ENCODE data around the gene NETO2.

NETO2 gene

GRCh38 chr16:47043970-47044684, 99.6 kb downstream of the NETO2 start:
- no peak for DNase-seq

- DNase-seq: no peak
Measured at GRCh38 chr16:47043200-47043599, 100.5 kb downstream of the NETO2 start.

DNA sequence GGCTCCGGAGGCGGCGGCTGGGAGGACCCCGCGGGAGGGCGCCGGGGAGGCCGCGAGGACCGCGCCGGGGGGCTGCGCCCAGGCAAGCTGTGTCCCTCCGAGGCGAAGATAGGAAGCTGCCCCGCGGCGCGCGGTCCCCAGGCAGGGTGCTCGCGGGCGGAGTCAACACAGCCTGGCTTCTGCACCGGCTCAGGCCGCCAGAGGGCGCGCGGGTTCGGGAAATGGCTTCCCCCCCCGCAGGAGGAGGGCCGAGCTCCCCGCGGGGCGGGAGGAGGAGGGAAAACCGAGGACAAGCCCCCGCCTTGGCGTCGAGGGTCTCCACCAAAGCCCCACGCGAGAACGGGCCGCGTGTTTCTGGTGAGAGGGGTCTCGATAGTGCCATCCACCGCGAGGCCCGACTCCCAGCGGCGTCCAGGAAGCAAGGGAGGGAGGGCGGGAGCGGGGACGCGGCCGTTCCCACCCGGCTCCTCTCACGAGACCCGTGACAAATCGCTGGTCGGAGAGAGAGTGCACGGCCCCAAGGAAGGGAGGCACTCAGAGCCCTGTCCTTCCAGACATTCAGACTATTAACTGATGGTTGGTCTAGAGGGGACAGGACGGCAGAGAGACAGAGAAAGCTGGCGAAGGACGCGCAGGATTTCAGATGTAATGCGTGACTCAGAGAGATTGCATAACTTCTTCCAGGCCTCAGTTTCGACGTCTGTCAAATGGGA, 105.8 kb downstream of the NETO2 start:
- DNase-seq: peak; percentile 89

- DNase-seq: no peak
Measured at GRCh38 chr16:47037396-47037745, 106.4 kb downstream of the NETO2 start.

DNA sequence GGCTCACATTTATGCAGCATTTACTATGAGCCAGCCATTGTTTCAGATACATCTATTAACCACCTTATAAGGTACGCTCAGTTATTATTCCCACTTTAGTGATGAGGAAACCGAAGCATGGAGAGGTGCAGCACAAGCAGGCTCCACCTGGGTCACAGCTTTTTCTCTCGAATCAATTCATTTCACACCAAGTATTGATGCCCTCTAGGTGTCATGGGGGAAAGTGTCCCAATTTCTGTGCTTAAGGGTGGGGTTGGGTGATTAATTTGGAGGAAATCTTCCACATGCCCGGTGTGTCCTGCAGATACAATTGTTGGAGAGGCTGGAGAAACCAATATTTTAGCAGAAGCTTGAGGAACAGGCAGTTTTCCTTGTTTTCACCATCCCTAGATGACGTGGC, 107.5 kb downstream of the NETO2 start:
- DNase-seq: no peak

GRCh38 chr16:47035436-47035835, 108.3 kb downstream of the NETO2 start:
- DNase-seq: no peak

DNA sequence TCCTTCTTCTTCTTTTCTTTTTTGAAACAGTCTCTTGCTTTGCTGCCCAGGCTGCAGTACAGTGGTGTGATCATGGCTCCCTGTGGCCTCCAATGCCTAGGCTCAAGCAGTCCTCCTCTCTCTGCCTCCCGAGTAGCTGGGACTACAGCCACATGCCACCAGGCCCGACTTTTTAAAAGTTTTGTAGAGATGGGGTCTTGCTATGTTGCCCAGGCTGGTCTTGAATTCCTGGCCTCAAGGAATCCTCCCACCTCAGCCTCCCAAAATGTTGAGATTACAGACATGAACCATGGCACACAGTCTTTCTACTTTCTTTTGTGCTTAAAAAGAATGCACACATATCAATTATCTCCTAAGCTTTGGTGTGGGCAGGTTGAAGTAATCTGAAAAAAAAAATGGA, 109.3 kb downstream of the NETO2 start:
- no peak for DNase-seq

- DNase-seq: no peak
Measured at GRCh38 chr16:47033176-47033575, 110.6 kb downstream of the NETO2 start.

GRCh38 chr16:47029724-47030123, 114.0 kb downstream of the NETO2 start:
- no peak for DNase-seq

- no peak for DNase-seq
Measured at GRCh38 chr16:47028767-47029377, 114.9 kb downstream of the NETO2 start.

Measured in CD4-positive, alpha-beta T cell treated with Interleukin-12 subunit alpha and Interleukin-12 subunit beta, for 1 hour (primary cell).